ENCODE measurements around the gene TRIO.

DNA sequence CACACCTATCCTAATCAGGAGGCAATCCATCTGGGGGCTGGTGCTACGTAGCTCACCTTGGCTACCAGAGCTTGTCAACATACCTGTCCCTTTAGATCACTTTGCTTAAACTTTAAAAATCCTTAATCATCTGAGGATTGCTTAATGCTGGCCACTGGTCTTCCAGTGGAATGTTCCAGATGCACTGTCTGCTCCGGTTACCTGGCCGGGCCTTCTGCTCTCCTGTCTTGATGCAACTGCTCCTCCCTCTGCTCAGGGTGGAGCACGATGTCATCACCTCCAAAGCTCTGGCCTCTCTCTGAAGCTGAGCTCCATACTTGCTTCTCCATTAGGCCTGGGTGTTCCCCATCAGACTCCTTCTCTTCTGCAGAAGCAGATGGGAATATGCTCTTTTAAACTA lies 331.9 kb downstream of the TRIO start:
- TF ChIP-seq, protein P1, sequence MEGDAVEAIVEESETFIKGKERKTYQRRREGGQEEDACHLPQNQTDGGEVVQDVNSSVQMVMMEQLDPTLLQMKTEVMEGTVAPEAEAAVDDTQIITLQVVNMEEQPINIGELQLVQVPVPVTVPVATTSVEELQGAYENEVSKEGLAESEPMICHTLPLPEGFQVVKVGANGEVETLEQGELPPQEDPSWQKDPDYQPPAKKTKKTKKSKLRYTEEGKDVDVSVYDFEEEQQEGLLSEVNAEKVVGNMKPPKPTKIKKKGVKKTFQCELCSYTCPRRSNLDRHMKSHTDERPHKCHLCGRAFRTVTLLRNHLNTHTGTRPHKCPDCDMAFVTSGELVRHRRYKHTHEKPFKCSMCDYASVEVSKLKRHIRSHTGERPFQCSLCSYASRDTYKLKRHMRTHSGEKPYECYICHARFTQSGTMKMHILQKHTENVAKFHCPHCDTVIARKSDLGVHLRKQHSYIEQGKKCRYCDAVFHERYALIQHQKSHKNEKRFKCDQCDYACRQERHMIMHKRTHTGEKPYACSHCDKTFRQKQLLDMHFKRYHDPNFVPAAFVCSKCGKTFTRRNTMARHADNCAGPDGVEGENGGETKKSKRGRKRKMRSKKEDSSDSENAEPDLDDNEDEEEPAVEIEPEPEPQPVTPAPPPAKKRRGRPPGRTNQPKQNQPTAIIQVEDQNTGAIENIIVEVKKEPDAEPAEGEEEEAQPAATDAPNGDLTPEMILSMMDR (IDR thresholded peaks at IDR 0.05), result no peak
- no peak for TF ChIP-seq POLR2A (IDR thresholded peaks at IDR 0.05)

All from transverse colon (tissue), 3 donors.